Spleen (tissue), 7 donors: ENCODE data around the gene ZNF79.

ENCODE experiments used
- POLR2AphosphoS5 ChIP-seq, 3 donors: sonication (generic); formaldehyde crosslinking; IDR thresholded peaks; one replicate each; pipeline ENCODE4 v1.5.1; 2017; ENCODE audit warnings: antibody characterized with exemption in 3 of 3
- TF ChIP-seq, protein P1 (sequence below), 11 experiments: fragments of 200-600 bp in 7 of 11; fragments of 450-650 bp in 4 of 11; sonication (generic) in 4 of 11; IDR thresholded peaks in 8 of 11; conservative IDR thresholded peaks in 3 of 11; 1 replicate in 7 of 11; 2 replicates in 4 of 11; pipeline versions ENCODE4 v1.4.0 to v1.8.0; 2016 to 2021; ENCODE audit warnings: antibody characterized with exemption in 11 of 11, inconsistent platforms in 4 of 11, mild to moderate bottlenecking in 1 of 11
- donor health status: DM: no; HTN: no; CAD: no; lungs with moderate emphysema.
- donor health status: DM: no; HTN: no; CAD: no.
- donor health status: DM: no; HTN: no; CAD: no.

DNA sequence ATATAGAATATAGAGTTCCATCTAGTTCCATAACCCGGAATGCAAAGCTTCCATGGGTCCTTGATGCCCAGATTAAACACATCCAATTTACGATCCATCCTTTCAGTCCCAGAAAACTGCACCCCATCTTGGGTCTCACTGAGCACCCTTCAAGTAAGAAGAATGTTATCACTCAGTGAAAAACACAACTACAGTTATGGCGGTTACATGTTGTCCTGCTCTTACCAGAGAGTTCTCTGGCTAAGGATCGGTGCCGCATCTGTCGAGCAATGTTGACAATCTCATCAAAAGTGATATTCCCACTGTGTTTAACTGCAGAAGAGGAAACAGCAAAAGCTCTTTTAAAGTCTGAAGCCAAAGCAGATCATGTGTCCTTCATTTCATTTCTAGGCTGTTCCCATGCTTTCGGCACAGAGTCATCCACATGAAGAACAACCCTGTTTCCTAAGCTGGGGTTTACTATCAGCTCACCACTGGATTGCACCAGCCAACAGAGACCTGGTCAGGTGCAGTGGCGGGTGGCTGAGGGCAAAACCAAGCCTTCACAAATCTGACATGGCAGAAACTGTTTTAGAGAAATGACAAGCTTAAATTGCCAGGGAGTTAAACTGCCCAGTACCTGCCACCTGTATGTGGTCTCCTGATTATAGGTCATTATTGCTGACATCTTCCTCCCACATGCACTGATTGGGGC is 24.1 kb downstream of the ZNF79 start:
- TF ChIP-seq POLR2AphosphoS5 (IDR thresholded peaks at IDR 0.05): no peak
- TF ChIP-seq, protein P1, sequence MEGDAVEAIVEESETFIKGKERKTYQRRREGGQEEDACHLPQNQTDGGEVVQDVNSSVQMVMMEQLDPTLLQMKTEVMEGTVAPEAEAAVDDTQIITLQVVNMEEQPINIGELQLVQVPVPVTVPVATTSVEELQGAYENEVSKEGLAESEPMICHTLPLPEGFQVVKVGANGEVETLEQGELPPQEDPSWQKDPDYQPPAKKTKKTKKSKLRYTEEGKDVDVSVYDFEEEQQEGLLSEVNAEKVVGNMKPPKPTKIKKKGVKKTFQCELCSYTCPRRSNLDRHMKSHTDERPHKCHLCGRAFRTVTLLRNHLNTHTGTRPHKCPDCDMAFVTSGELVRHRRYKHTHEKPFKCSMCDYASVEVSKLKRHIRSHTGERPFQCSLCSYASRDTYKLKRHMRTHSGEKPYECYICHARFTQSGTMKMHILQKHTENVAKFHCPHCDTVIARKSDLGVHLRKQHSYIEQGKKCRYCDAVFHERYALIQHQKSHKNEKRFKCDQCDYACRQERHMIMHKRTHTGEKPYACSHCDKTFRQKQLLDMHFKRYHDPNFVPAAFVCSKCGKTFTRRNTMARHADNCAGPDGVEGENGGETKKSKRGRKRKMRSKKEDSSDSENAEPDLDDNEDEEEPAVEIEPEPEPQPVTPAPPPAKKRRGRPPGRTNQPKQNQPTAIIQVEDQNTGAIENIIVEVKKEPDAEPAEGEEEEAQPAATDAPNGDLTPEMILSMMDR (IDR thresholded peaks at IDR 0.05 in 8 of 11, conservative IDR thresholded peaks at IDR 0.05 in 3 of 11): no peak
